GM12872 (cell line): ENCODE measurements around the gene GDPD5.

ENCODE experiments used
- CTCF ChIP-seq: IDR thresholded peaks from 3 replicates; pipeline ENCODE4 v1.5.1; 2011; ENCODE audit warnings: low read depth, mild to moderate bottlenecking, low read length, moderate library complexity; ENCODE audit not compliant: insufficient read depth

GDPD5 gene

DNA sequence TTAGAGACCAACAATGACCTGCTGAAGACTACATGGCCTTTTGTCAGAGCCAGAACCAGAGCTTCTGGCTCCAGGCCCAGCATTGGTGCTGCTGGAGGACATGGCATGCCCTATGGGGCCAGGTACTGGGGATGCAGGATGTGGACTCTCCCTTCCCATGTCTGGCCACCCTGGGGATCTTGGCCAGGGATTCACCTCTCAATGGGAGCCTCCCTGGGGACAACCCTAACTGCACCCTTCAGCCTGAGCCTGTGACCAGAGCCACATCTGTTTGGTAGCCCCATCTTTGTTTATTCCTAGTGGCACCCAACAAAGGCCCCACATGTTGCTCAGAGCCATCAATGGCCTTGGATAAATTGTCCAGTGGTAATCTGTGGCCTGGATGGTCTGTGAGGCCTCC lies 98.6 kb downstream of the GDPD5 start:
- no peak for TF ChIP-seq CTCF

GRCh38 chr11:75426720-75427086 lies 99.0 kb downstream of the GDPD5 start:
- no peak for TF ChIP-seq CTCF

DNA sequence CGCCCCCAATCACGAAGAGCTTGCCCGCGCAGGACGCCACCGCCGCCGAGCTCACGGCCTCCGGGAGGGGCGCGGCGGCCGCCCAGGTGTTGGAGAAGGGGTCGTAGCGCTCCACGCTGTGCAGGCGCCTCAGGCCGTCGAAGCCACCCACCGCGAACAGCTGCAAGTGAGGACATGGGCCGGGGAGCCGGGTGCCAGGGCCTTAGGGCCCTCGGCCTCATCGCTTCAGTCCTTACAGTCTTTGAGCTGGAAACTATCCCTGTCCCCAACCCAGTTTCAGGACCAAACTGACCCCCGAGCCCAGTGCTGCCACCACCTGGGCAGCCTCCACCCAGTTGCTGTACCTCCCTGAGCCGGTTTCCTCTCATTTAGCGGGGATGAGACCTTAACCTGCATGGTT lies 100.3 kb downstream of the GDPD5 start:
- no peak for TF ChIP-seq CTCF

GRCh38 chr11:75424396-75424795 lies 101.3 kb downstream of the GDPD5 start:
- no peak for TF ChIP-seq CTCF

GRCh38 chr11:75423721-75424120 lies 102.0 kb downstream of the GDPD5 start:
- no peak for TF ChIP-seq CTCF

DNA sequence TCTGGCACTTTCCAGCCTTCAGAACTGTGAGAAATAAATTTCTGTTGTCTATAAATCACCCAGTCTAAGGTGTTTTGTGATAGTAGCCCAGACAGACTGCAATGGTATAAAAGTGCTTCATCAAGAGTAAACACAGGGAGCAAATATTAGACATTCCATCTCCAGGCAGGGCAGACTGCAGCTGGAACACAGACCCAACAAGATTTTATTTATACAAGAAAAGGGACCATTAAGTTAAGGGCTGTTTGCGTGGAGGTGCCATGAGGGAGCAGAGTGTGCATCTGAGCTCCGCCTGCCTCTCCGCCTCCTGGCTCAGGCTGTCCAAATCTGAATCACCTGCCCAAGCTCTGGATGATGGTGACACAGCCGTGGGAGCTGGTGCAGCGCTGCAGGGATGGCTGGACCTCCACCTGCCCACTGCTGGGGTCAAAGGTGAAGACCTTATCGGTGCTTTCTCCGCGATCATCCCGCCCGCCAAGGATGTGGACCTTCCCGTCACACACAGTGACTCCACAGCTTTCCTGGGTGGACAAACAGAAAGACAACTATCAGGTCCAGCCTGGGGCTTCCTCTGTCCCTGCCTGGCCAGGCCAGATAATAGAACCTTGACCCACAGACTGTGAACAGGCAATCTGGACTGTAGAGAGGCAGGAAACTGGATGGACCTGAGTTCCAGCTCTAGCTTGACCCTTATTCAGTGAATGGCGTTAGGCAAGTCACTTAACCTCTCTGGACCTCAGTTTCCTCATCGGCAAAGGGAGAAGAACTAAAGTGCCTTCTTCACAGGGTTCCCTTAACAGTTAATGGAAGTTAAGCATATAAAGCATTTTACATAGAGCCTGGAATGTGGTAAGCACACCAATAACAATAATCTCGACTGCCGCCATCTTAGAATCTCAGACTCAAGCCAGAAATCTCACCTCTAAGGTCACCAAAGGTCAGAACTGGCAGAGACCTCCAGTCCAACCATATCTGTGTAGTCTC lies 103.2 kb downstream of the GDPD5 start:
- TF ChIP-seq CTCF: no peak

DNA sequence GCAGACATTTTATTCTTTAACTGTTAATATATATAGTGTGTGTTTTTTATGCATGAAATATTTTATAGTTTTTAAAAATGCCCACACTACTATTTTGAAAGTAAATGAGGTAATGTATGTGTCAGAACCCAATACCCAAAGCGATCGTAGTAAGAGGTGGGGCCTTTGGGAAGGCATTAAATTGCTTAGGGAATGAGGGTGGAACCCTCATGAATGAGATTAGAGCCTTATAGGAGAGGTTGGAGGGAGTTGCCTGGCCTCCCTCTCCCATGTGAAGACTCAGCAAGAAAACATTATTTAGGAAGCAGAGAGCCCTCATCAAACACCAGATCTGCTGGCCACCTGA lies 103.9 kb downstream of the GDPD5 start:
- no peak for TF ChIP-seq CTCF
